Loucy (cell line): ENCODE measurements around the gene CHST6.

Experiments
- CTCF ChIP-seq: fragments of 200-600 bp; sonication (generic); conservative IDR thresholded peaks from 2 replicates; pipeline ENCODE4 v1.5.1; 2014; ENCODE audit warnings: mild to moderate bottlenecking, antibody characterized with exemption, low read length
- EZH2phosphoT487 ChIP-seq: fragments of 200-600 bp; IDR thresholded peaks from 2 replicates; pipeline ENCODE4 v1.6.1; 2018; ENCODE audit warnings: antibody characterized with exemption, mild to moderate bottlenecking, moderate library complexity, borderline replicate concordance

DNA sequence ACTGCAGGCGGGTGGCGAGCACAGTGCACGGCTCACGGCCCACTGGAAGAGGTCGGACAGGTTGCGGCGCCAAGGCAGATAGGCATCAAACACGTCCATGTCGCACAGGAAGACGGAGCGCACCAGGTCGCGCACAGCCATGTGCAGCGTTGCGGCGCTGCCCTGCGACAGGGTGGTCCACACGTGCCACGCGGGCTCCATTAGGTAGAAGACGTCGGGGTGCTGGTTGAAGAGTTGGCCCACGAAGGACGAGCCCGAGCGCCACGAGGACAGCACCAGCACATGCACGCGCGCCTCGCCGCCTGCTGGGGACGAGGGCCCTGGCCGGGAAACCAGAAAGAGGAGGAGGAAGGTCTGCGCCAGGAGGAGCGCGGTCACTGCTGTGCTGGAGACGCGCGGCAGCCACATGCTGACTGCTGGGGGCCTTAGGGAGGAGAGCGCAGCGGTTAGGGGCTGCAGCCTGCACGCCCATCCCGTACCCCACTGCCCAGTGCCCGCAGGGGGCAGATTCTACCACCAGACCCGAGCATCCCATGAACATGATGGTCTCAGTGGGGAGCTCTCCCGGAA, 15.7 kb downstream of the CHST6 start:
- TF ChIP-seq CTCF, result no peak
- TF ChIP-seq EZH2phosphoT487, result no peak
